Ishikawa (cell line): ENCODE data around the gene OSBP.

Source experiments
- CEBPB ChIP-seq: IDR thresholded peaks from 2 replicates; pipeline ENCODE4 v1.6.1; 2012
- CREB1 ChIP-seq: IDR thresholded peaks from 2 replicates; pipeline ENCODE4 v1.6.1; 2012; ENCODE audit warnings: low read depth
- EGR1 ChIP-seq: IDR thresholded peaks from 2 replicates; pipeline ENCODE4 v1.6.1; 2012
- EP300 ChIP-seq: IDR thresholded peaks from 2 replicates; pipeline ENCODE4 v1.6.1; 2012; ENCODE audit warnings: borderline replicate concordance
- FOXM1 ChIP-seq: IDR thresholded peaks from 2 replicates; pipeline ENCODE4 v1.6.1; 2012; ENCODE audit warnings: low read depth, borderline replicate concordance
- NFIC ChIP-seq: IDR thresholded peaks from 2 replicates; pipeline ENCODE4 v1.6.1; 2012
- RAD21 ChIP-seq: IDR thresholded peaks from 2 replicates; pipeline ENCODE4 v1.6.1; 2012; ENCODE audit warnings: low read depth
- TAF1 ChIP-seq: IDR thresholded peaks from 2 replicates; pipeline ENCODE4 v1.6.1; 2012; ENCODE audit warnings: low read depth, mild to moderate bottlenecking
- TCF12 ChIP-seq: IDR thresholded peaks from 2 replicates; pipeline ENCODE4 v1.6.1; 2012; ENCODE audit warnings: low read depth
- TEAD4 ChIP-seq: IDR thresholded peaks from 2 replicates; pipeline ENCODE4 v1.6.1; 2012
- YY1 ChIP-seq: IDR thresholded peaks from 2 replicates; pipeline ENCODE4 v1.6.1; 2012; ENCODE audit warnings: low read depth
- ZBTB7A ChIP-seq: IDR thresholded peaks from 2 replicates; pipeline ENCODE4 v1.6.1; 2012; ENCODE audit warnings: low read depth
- TF ChIP-seq, protein P1 (sequence below): IDR thresholded peaks from 2 replicates; pipeline ENCODE4 v1.6.1; 2012
- TF ChIP-seq, protein P2 (sequence below): IDR thresholded peaks from 2 replicates; pipeline ENCODE4 v1.6.1; 2012; ENCODE audit warnings: low read depth, mild to moderate bottlenecking
- TF ChIP-seq, protein P3 (sequence below): IDR thresholded peaks from 2 replicates; pipeline ENCODE4 v1.6.1; 2012

The OSBP gene

DNA sequence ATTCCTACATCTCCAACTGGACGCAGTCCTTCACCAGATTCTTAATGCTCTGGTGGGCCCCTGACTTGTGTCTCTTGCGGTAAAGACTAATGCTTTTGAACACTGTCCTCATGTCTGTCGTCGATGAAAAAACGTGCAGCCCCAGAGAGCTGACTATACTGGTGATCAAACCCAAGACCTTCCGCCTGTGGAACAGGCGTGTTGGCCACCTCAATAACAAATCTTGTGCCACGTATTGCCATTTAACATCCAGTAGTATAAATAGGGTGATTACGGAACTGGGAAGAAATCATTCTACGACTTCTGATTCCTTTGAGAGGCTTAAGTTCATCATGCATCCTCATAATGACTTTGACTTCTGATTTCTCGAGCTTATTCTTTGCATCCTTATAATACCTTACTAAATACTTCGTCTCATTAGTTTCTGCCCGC is 58.6 kb downstream of the OSBP start:
- no peak for TF ChIP-seq TAF1
- TF ChIP-seq, protein P1, sequence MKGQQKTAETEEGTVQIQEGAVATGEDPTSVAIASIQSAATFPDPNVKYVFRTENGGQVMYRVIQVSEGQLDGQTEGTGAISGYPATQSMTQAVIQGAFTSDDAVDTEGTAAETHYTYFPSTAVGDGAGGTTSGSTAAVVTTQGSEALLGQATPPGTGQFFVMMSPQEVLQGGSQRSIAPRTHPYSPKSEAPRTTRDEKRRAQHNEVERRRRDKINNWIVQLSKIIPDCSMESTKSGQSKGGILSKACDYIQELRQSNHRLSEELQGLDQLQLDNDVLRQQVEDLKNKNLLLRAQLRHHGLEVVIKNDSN = no peak
- TF ChIP-seq, protein P2, sequence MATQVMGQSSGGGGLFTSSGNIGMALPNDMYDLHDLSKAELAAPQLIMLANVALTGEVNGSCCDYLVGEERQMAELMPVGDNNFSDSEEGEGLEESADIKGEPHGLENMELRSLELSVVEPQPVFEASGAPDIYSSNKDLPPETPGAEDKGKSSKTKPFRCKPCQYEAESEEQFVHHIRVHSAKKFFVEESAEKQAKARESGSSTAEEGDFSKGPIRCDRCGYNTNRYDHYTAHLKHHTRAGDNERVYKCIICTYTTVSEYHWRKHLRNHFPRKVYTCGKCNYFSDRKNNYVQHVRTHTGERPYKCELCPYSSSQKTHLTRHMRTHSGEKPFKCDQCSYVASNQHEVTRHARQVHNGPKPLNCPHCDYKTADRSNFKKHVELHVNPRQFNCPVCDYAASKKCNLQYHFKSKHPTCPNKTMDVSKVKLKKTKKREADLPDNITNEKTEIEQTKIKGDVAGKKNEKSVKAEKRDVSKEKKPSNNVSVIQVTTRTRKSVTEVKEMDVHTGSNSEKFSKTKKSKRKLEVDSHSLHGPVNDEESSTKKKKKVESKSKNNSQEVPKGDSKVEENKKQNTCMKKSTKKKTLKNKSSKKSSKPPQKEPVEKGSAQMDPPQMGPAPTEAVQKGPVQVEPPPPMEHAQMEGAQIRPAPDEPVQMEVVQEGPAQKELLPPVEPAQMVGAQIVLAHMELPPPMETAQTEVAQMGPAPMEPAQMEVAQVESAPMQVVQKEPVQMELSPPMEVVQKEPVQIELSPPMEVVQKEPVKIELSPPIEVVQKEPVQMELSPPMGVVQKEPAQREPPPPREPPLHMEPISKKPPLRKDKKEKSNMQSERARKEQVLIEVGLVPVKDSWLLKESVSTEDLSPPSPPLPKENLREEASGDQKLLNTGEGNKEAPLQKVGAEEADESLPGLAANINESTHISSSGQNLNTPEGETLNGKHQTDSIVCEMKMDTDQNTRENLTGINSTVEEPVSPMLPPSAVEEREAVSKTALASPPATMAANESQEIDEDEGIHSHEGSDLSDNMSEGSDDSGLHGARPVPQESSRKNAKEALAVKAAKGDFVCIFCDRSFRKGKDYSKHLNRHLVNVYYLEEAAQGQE = no peak
- TF ChIP-seq FOXM1 = no peak
- no peak for TF ChIP-seq RAD21
- no peak for TF ChIP-seq TCF12
- no peak for TF ChIP-seq NFIC
- no peak for TF ChIP-seq YY1
- TF ChIP-seq ZBTB7A = no peak
- TF ChIP-seq EGR1 = no peak
- no peak for TF ChIP-seq EP300

DNA sequence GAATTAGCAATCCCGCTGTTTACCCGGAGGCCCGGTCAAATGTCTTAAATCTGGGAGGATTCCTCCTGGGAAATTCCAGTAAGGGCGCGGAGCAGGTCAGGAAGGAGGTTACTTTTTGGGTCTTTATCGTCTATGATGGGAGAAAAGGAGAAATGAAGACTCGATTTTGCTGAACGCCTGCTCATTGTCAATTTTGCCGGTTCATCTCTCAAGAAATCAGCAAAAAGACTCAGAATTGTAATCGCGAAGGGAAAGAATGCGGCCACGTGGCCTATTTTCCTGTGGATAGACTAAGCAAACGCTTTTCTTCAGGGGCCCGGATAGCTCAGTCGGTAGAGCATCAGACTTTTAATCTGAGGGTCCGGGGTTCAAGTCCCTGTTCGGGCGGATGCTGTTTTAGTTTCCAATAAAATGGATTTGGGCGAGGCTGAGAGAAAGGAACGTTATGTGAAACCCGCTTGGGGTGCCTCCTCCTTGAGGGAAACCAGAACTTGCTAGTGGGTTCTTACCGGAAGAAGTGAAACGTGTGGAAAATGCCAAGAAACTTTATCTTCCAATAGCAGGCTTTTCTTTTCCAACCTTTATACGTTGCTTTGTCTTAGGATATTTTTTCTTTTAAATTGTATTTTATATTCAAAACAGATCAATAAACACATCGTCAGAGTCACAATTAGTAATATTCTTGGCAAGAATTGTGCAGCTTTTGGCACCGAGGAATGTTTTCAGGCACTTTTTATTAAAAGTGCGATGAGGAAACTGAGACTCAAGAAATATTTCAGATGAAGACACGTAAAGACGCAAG is 59.3 kb downstream of the OSBP start:
- TF ChIP-seq NFIC (0 out of 2 replicates have a peak, but pooled peaks have one; percentile 10), CEBPB (no peak), TAF1 (no peak), RAD21 (no peak), ZBTB7A (no peak), TCF12 (no peak), YY1 (no peak), EP300 (no peak), EGR1 (no peak), FOXM1 (no peak), CREB1 (no peak), TEAD4 (peak; percentile 93)
- TF ChIP-seq, protein P3, sequence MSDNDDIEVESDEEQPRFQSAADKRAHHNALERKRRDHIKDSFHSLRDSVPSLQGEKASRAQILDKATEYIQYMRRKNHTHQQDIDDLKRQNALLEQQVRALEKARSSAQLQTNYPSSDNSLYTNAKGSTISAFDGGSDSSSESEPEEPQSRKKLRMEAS = peak; percentile 81
- TF ChIP-seq, protein P2 = no peak
- TF ChIP-seq, protein P1 = peak; percentile 81

DNA sequence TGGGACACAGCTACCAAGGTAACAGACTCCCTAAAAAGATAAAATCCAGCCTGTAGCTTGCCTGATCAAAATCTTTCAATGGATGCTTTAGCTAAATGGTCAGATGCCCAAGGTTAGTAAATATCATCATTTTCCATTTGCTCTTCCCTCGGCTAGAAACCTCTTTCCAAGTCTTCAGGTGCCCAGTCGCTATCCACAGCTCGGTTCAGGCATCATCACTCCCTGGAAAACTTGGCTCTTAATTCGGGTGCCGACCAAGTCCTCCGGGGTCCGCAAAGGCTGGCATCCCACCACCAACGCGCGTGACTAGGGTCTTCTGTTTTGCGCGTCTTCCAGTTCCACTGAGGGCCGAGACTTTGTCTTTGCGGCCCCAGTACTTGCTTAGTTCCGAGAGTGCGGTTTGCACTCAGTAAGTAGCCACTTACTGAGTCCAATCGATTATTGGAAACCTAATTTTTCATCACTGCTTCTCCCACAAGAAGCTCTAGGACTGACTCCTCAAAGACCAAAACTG is 59.9 kb downstream of the OSBP start:
- TF ChIP-seq CEBPB (no peak), CREB1 (no peak), TEAD4 (no peak), EGR1 (no peak), YY1 (no peak), TAF1 (no peak), EP300 (no peak), NFIC (no peak), RAD21 (no peak)
- TF ChIP-seq, protein P1 = no peak
- TF ChIP-seq, protein P2 = no peak

DNA sequence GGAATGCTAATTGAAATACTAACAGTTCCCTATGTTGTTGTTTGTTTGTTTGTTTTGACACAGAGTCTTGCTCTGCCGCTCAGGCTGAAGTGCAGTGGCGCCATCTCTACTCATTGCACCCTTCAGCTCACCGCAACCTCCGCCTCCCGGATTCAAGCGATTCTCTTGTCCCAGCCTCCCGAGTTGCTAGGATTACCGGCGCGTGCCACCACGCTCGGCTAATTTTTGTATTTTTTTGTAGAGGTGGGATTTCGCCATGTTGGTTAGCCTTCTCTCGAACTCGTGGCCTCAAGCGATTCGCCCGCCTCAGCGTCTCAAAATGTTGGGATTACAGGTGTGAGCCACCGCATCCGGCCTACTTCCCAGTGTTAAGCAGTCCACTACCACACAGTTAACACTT is 62.3 kb downstream of the OSBP start:
- TF ChIP-seq, protein P3 = no peak
- TF ChIP-seq EP300 = no peak
- no peak for TF ChIP-seq RAD21
- TF ChIP-seq EGR1 = no peak
- no peak for TF ChIP-seq TAF1
- TF ChIP-seq NFIC = no peak
- no peak for TF ChIP-seq FOXM1
- TF ChIP-seq, protein P1 = no peak
- no peak for TF ChIP-seq CREB1
